Gastrocnemius medialis (tissue), 4 donors: ENCODE measurements around the gene KLHL14. TPM values are rescaled to one million over a fixed set of nuclear protein-coding genes. Genes with fewer than 3 reads are reported as not detected.
A peak's percentile ranks its signal among the peaks of the same experiment; 100 is the strongest.

Experiments
- ATAC-seq, 2 donors: fragments of 150-250 bp; one replicate each; pipeline ENCODE4 v1.9.1; 2016
- DNase-seq, 2 donors: peaks; one replicate each; pipeline ENCODE4 v3.0.0-alpha.2; 2019
- H3K27ac ChIP-seq, 4 donors: fragments of 200-600 bp; sonication (generic); 1 replicate in 1 of 4; 2 replicates in 3 of 4; pipeline ENCODE4 v1.5.1; 2016 to 2018; ENCODE audit warnings: mild to moderate bottlenecking in 2 of 4, moderate library complexity in 1 of 4
- H3K27me3 ChIP-seq, 3 donors: fragments of 200-600 bp; sonication (generic) in 2 of 3; 1 replicate in 1 of 3; 2 replicates in 2 of 3; pipeline versions ENCODE4 v1.5.1 to v1.6.0; 2016 to 2019; ENCODE audit warnings: mild to moderate bottlenecking in 1 of 3, moderate library complexity in 1 of 3
- H3K36me3 ChIP-seq, 2 donors: fragments of 200-600 bp; sonication (generic) in 1 of 2; one replicate each; pipeline ENCODE4 v1.5.1; 2017 to 2018
- H3K4me1 ChIP-seq, 2 donors: fragments of 200-600 bp; sonication (generic) in 1 of 2; one replicate each; pipeline ENCODE4 v1.5.1; 2016 to 2017; ENCODE audit warnings: mild to moderate bottlenecking in 2 of 2
- H3K4me3 ChIP-seq, 4 donors: fragments of 200-600 bp; sonication (generic) in 3 of 4; 1 replicate in 1 of 4; 2 replicates in 3 of 4; pipeline ENCODE4 v1.5.1; 2016 to 2019; ENCODE audit warnings: mild to moderate bottlenecking in 2 of 4
- H3K9me3 ChIP-seq, 3 donors: fragments of 200-600 bp; sonication (generic) in 2 of 3; 1 replicate in 1 of 3; 2 replicates in 2 of 3; pipeline ENCODE4 v1.5.1; 2016 to 2019
- POLR2A ChIP-seq, 2 donors: fragments of 450-650 bp; IDR thresholded peaks; one replicate each; pipeline ENCODE4 v1.6.1; 2017; ENCODE audit warnings: antibody characterized with exemption in 2 of 2, mild to moderate bottlenecking in 2 of 2, moderate library complexity in 2 of 2
- in situ Hi-C, 4 donors: fragments of 200-750 bp; cut with MboI; loops; one replicate each; pipeline versions ENCODE4 v1.15.0 to v1.8.0; 2017; ENCODE audit warnings: low sequenced_read_pairs in 4 of 4
- intact Hi-C: fragments of 100-400 bp; cut with DNase I; formaldehyde crosslinking; loops from one replicate; pipeline ENCODE4 v1.15.1; 2023; ENCODE audit warnings: low total_unique reads
- total RNA-seq, 4 donors: library from RNA; depleted of rRNA; stranded (reverse); fragments of >200 nt; gene quantifications; one replicate each; pipeline versions ENCODE4 v1.1.0 to v1.2.3, GENCODE V29; 2016
- TF ChIP-seq, protein P1 (sequence below), 5 experiments: fragments of 450-650 bp in 3 of 5; fragments of 200-600 bp in 2 of 5; sonication (generic) in 2 of 5; IDR thresholded peaks in 4 of 5; conservative IDR thresholded peaks in 1 of 5; 1 replicate in 4 of 5; 2 replicates in 1 of 5; pipeline ENCODE4 v1.5.1; 2016 to 2019; ENCODE audit warnings: antibody characterized with exemption in 5 of 5, mild to moderate bottlenecking in 3 of 5, moderate library complexity in 3 of 5

KLHL14 gene
- total RNA-seq, 4 donors from 2014 or later = 0.04 TPM; not detected in 3

DNA sequence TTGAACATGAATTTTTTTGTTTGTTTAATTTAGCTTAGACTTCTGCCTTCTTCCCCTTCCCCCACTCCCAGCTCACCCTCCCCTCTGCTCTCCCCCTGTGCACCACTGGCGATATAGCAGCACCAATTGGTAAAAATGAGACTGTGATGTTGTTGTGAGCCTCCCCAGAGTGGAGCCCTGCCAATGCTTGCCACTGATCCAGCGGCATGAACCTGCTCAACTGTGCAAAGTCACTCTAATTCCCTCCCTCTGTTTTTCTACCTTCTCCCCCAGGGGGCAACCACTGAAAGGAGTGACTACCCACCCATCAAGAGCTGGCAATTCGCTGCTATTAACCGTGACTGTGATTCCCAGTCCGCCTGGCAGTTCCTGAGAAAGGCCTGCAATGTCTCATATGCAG, 30.2 kb downstream of the KLHL14 start:
- Histone ChIP-seq H3K36me3 (no peaks in the 10 kb centered on the region), H3K9me3 (no peaks in the 10 kb centered on the region), H3K27ac (no peak overlapping the region), H3K4me3 (no peak overlapping the region), H3K27me3 (no peaks in the 10 kb centered on the region), H3K4me1 (no peaks in the 10 kb centered on the region)
- intact Hi-C loops (no loop called here), in situ Hi-C loops (no loop called here)
- DNase-seq (no peak), ATAC-seq (no peak)
- TF ChIP-seq, protein P1, sequence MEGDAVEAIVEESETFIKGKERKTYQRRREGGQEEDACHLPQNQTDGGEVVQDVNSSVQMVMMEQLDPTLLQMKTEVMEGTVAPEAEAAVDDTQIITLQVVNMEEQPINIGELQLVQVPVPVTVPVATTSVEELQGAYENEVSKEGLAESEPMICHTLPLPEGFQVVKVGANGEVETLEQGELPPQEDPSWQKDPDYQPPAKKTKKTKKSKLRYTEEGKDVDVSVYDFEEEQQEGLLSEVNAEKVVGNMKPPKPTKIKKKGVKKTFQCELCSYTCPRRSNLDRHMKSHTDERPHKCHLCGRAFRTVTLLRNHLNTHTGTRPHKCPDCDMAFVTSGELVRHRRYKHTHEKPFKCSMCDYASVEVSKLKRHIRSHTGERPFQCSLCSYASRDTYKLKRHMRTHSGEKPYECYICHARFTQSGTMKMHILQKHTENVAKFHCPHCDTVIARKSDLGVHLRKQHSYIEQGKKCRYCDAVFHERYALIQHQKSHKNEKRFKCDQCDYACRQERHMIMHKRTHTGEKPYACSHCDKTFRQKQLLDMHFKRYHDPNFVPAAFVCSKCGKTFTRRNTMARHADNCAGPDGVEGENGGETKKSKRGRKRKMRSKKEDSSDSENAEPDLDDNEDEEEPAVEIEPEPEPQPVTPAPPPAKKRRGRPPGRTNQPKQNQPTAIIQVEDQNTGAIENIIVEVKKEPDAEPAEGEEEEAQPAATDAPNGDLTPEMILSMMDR (IDR thresholded peaks at IDR 0.05 in 4 of 5, conservative IDR thresholded peaks at IDR 0.05 in 1 of 5) = no peak
- TF ChIP-seq POLR2A (IDR thresholded peaks at IDR 0.05) = no peak

DNA sequence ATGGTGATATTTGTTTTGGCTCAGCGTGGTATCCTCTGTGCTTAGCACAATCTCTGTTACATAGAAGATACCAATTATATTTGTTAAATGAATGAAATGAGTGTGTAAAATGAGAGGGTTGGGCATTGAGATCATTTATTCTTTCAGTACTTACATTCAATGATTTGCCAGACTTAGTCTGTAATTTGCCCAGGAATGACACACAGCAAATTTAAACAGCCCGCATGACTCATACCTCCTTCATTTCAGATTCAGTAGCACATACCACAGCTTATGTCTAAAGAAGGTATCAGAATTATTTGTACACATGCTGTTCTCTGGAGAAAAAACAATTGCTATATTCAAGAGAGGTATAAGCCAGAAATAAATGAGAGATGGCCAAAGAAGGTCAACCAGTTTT, 37.0 kb downstream of the KLHL14 start:
- TF ChIP-seq, protein P1 (IDR thresholded peaks at IDR 0.05 in 4 of 5, conservative IDR thresholded peaks at IDR 0.05 in 1 of 5) = no peak
- TF ChIP-seq POLR2A (IDR thresholded peaks at IDR 0.05) = no peak
- Histone ChIP-seq H3K9me3 (no peaks in the 10 kb centered on the region), H3K4me1 (no peaks in the 10 kb centered on the region), H3K4me3 (no peak overlapping the region), H3K36me3 (no peaks in the 10 kb centered on the region), H3K27me3 (no peaks in the 10 kb centered on the region), H3K27ac (no peak overlapping the region)
- DNase-seq (no peak), ATAC-seq (no peak)
- in situ Hi-C loops (no loop called here), intact Hi-C loops (no loop called here)

- ATAC-seq (no peak), DNase-seq (no peak)
- Histone ChIP-seq H3K4me3 (no peak overlapping the region), H3K27ac (no peak overlapping the region), H3K9me3 (no peaks in the 10 kb centered on the region), H3K4me1 (no peaks in the 10 kb centered on the region), H3K27me3 (no peaks in the 10 kb centered on the region), H3K36me3 (no peaks in the 10 kb centered on the region)
- in situ Hi-C loops = no loop called here
- intact Hi-C loops = no loop called here
- TF ChIP-seq, protein P1 (IDR thresholded peaks at IDR 0.05 in 4 of 5, conservative IDR thresholded peaks at IDR 0.05 in 1 of 5) = no peak
- no peak for TF ChIP-seq POLR2A (IDR thresholded peaks at IDR 0.05)
These were observed 38.4 kb downstream of the KLHL14 start for GRCh38 chr18:32734442-32734841.

GRCh38 chr18:32732165-32732564, 40.7 kb downstream of the KLHL14 start:
- ATAC-seq (no peak), DNase-seq (no peak)
- H3K36me3 ChIP-seq = no peaks in the 10 kb centered on the region
- no peak overlapping the region for H3K4me3 ChIP-seq
- in situ Hi-C loops = no loop called here
- intact Hi-C loops = no loop called here
- TF ChIP-seq POLR2A (IDR thresholded peaks at IDR 0.05) = no peak
- TF ChIP-seq, protein P1 (IDR thresholded peaks at IDR 0.05 in 4 of 5, conservative IDR thresholded peaks at IDR 0.05 in 1 of 5) = no peak
- H3K4me1 ChIP-seq = no peaks in the 10 kb centered on the region
- no peaks in the 10 kb centered on the region for H3K9me3 ChIP-seq
- H3K27ac ChIP-seq = no peak overlapping the region
- no peaks in the 10 kb centered on the region for H3K27me3 ChIP-seq

- in situ Hi-C loops = no loop called here
- intact Hi-C loops = no loop called here
These were observed 42.2 kb downstream of the KLHL14 start for GRCh38 chr18:32730620-32731091.

More at GRCh38 chr18:32730620-32731091, 42.2 kb downstream of the KLHL14 start:
- Histone ChIP-seq H3K36me3 (no peaks in the 10 kb centered on the region), H3K4me1 (no peaks in the 10 kb centered on the region), H3K9me3 (no peaks in the 10 kb centered on the region), H3K27ac (no peak overlapping the region), H3K27me3 (no peaks in the 10 kb centered on the region), H3K4me3 (peak overlapping the region; percentile 48 to 54 (median 51))
- TF ChIP-seq POLR2A (IDR thresholded peaks at IDR 0.05) = no peak
- TF ChIP-seq, protein P1 (IDR thresholded peaks at IDR 0.05 in 4 of 5, conservative IDR thresholded peaks at IDR 0.05 in 1 of 5) = no peak
- no peak for DNase-seq
- peak; percentile 42 to 64 for ATAC-seq
